ENCODE data around the gene SPAG17.

DNA sequence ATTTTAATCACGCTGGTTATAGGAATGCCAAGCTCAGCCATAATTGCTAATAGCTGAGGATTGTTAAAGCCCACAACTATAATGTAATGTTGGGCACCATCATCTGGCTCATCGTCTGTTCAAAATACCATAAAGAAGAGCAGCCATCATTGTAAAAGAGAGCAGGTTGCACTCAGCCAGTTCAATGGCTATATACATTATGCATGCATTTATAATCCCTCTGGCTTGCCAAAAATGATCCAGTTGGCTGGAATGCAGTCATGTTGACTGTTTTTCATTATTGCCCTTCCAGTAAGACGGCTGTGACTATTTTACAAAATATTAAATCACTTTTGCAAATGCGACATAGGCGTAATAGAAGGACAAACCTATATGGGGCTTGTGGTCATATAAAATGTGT lies 85.3 kb downstream of the SPAG17 start:
- TF ChIP-seq SIN3A (IDR thresholded peaks at IDR 0.05; ENCODE audit: low read depth) (no peak), CBX3 (IDR thresholded peaks at IDR 0.05; ENCODE audit: low read depth) (no peak), JUND (IDR thresholded peaks at IDR 0.05) (no peak), ZBTB33 (IDR thresholded peaks at IDR 0.05; ENCODE audit: extremely low read depth, insufficient replicate concordance, low read length) (no peak), CTCF (IDR thresholded peaks at IDR 0.05 in 2 of 3, conservative IDR thresholded peaks at IDR 0.05 in 1 of 3; ENCODE audit: borderline replicate concordance in 1 of 3, insufficient read depth in 1 of 3, low read depth in 2 of 3, low read length in 2 of 3) (no peak), EZH2phosphoT487 (IDR thresholded peaks at IDR 0.05; ENCODE audit: borderline replicate concordance) (no peak), POLR2A (IDR thresholded peaks at IDR 0.05; ENCODE audit: borderline replicate concordance, extremely low read depth, insufficient read depth, insufficient read length) (no peak)

All from HCT116 (cell line).